T-helper 2 cell (primary cell): ENCODE measurements around the gene SF3B2.
"Not testable (repeated sequence)": the region's sequence is repeated elsewhere in the genome, so short reads cannot be mapped to it uniquely, and the experiment has no call there.

Experiments
- DNase-seq, 5 experiments: peaks; one replicate each; pipeline versions ENCODE4 v3.0.0 to v3.0.0-alpha.2; 2012 to 2022
- total RNA-seq, 2 donors: gene quantifications; one replicate each; lab custom pipeline; 2026; lab: John Stamatoyannopoulos, UW

Gene SF3B2
- 223 to 272 reads per million in 2 donors for total RNA-seq

GRCh38 chr11:66051766-66052663 lies at the start of gene SF3B2:
TSS of gene SF3B2 (plus strand) at chr11:66052364. CDS start at chr11:66052385, 21 bp downstream.
- peak; percentile 88 to 100 (median 95) for DNase-seq

- peak in 1 of 5 experiments; percentile 57 for DNase-seq
Observed at GRCh38 chr11:66002648-66003225, 49.4 kb upstream of the SF3B2 start.

- DNase-seq: no peak
Observed at GRCh38 chr11:66003291-66003690, 48.9 kb upstream of the SF3B2 start.

- DNase-seq: no peak
Observed at GRCh38 chr11:66004186-66004585, 48.0 kb upstream of the SF3B2 start.

GRCh38 chr11:66006134-66006890 lies 45.9 kb upstream of the SF3B2 start:
- no peak for DNase-seq

- DNase-seq: no peak
Observed at GRCh38 chr11:66006891-66007176, 45.3 kb upstream of the SF3B2 start.

GRCh38 chr11:66007201-66007634 lies 44.9 kb upstream of the SF3B2 start:
- DNase-seq: no peak

- no peak for DNase-seq
Observed at GRCh38 chr11:66008095-66008467, 44.1 kb upstream of the SF3B2 start.

GRCh38 chr11:66008468-66009101 lies 43.6 kb upstream of the SF3B2 start:
- DNase-seq: no peak

- DNase-seq: not testable (repeated sequence)
Observed at GRCh38 chr11:66010036-66010435, 42.1 kb upstream of the SF3B2 start.

GRCh38 chr11:66011239-66011784 lies 40.9 kb upstream of the SF3B2 start:
- no peak for DNase-seq

- DNase-seq: no peak
Observed at GRCh38 chr11:66011785-66012303, 40.3 kb upstream of the SF3B2 start, which contains the start of gene CST6. TSS of gene CST6 (plus strand) at chr11:66012008. CDS start at chr11:66012045, 37 bp downstream.

GRCh38 chr11:66012371-66012945 lies 39.7 kb upstream of the SF3B2 start:
- no peak for DNase-seq

GRCh38 chr11:66012946-66013761 lies 39.0 kb upstream of the SF3B2 start:
- no peak for DNase-seq

- DNase-seq: no peak
Observed at GRCh38 chr11:66013762-66014100, 38.4 kb upstream of the SF3B2 start.

GRCh38 chr11:66014804-66015453 lies 37.2 kb upstream of the SF3B2 start:
- no peak for DNase-seq

- no peak for DNase-seq
Observed at GRCh38 chr11:66015454-66015881, 36.7 kb upstream of the SF3B2 start.

- DNase-seq: no peak
Observed at GRCh38 chr11:66015936-66016792, 36.0 kb upstream of the SF3B2 start.

- no peak for DNase-seq
Observed at GRCh38 chr11:66016793-66017177, 35.4 kb upstream of the SF3B2 start.

GRCh38 chr11:66017321-66017720 lies 34.8 kb upstream of the SF3B2 start:
- no peak for DNase-seq
